ENCODE data around the gene APH1A. TPM values are rescaled to one million over a fixed set of nuclear protein-coding genes. Genes with fewer than 3 reads are reported as not detected.

The APH1A gene
- total and polyA plus RNA-seq, 9 of the 15 experiments (the other 6 are each of a cell fraction or from before 2014, with no cell fraction given), result 5.6 to 123 (median 77.0) TPM

- TF ChIP-seq MAFK (IDR thresholded peaks at IDR 0.05; ENCODE audit: low read length), result no peak
- TF ChIP-seq TBP (optimal IDR thresholded peaks at IDR 0.05; ENCODE audit: low read depth, low read length), result no peak
- peak; percentile 41; the same call in 1 of the 2 replicates for TF ChIP-seq TFAP4 (CRISPR knock-in tag; IDR thresholded peaks at IDR 0.05; ENCODE audit: borderline replicate concordance)
- peak; percentile 43 for TF ChIP-seq DACH1 (IDR thresholded peaks at IDR 0.05; ENCODE audit: partially characterized antibody)
- peak in 1 of 3 experiments; percentile 49 for TF ChIP-seq YY1 (IDR thresholded peaks at IDR 0.05; ENCODE audit: borderline replicate concordance in 1 of 3, control insufficient read depth in 1 of 3, extremely low read depth in 1 of 3, insufficient read depth in 3 of 3, insufficient read length in 1 of 3, insufficient replicate concordance in 2 of 3, low read depth in 1 of 3, low read length in 2 of 3)
- TF ChIP-seq POLR2G (IDR thresholded peaks at IDR 0.05; ENCODE audit: low read depth, low read length), result 0 out of 2 replicates have a peak, but pooled peaks have one; percentile 36
Observed at GRCh38 chr1:150262388-150263320, 6.2 kb downstream of the APH1A start (continued).

- H3K27me3 ChIP-seq (ENCODE audit: control insufficient read depth in 2 of 2, insufficient read depth in 2 of 2, low read length in 2 of 2), result peaks cover 0 to 4% of the 10 kb centered on the region in 2 experiments; a peak in 2 of 5 replicates
- no TSS peak for BruUV-seq (replicated peaks)
- H4K20me1 ChIP-seq (replicated peaks; ENCODE audit: control insufficient read depth, insufficient read depth, low read length), result no peaks in the 10 kb centered on the region
- FAIRE-seq (no peak), ATAC-seq (no peak), DNase-seq (ENCODE audit: extremely low read depth in 1 of 4, low spot score in 3 of 4) (no peak)
- 74% methylated on average over 6 of the region's 6 CpGs for WGBS (ENCODE audit: insufficient coverage, low coverage, missing lambda C conversion rate)
- POLR2A ChIA-PET, result interaction anchor here (0.7 kb wide), 1 partner anchor 11 kb away, joined by 3 read pairs; the partner anchor contains the start of gene C1orf54
- no peak overlapping the region for H3K4me2 ChIP-seq (ENCODE audit: insufficient read depth, low read length)
- H3K4me1 ChIP-seq (replicated peaks in 1 of 2; ENCODE audit: control insufficient read depth in 2 of 2, insufficient read depth in 2 of 2, low read length in 2 of 2), result peaks cover 17 to 24% of the 10 kb centered on the region in 2 experiments
- H3K36me3 ChIP-seq (ENCODE audit: control insufficient read depth, insufficient read depth, low read length), result peaks cover 21% of the 10 kb centered on the region
- TF ChIP-seq XRCC5 (IDR thresholded peaks at IDR 0.05; ENCODE audit: low read depth, low read length) (no peak), TARDBP (IDR thresholded peaks at IDR 0.05) (no peak), ZNF695 (CRISPR knock-in tag; IDR thresholded peaks at IDR 0.05) (no peak), ZNF644 (tag; IDR thresholded peaks at IDR 0.05; ENCODE audit: low read depth) (no peak), CTBP1 (IDR thresholded peaks at IDR 0.05; ENCODE audit: borderline replicate concordance) (no peak), MNT (conservative IDR thresholded peaks at IDR 0.05) (no peak), ZNF586 (CRISPR knock-in tag; conservative IDR thresholded peaks at IDR 0.05) (no peak)
- H2AFZ ChIP-seq (ENCODE audit: low read depth, low read length), result no peak overlapping the region
- no peaks in the 10 kb centered on the region for H3K9me1 ChIP-seq (ENCODE audit: control insufficient read depth, insufficient read depth, low read length)
- peak overlapping the region in 1 of 2 experiments; percentile 54; a peak in 1 of 4 replicates for H3K9ac ChIP-seq (ENCODE audit: insufficient read depth in 1 of 2, low read depth in 2 of 2, low read length in 2 of 2)
- no peaks in the 10 kb centered on the region for H3K9me3 ChIP-seq (replicated peaks; ENCODE audit: control insufficient read depth, insufficient read depth, low read depth, low read length)
- intact Hi-C loops (cut with micrococcal nuclease) (no loop called here), in situ Hi-C loops (cut with MboI) (no loop called here)
- CTCF ChIA-PET (ENCODE audit: low intra/inter-chr PET ratio), result no interaction called here
- H3K4me3 ChIP-seq, result no peak overlapping the region
- no peak overlapping the region for H3K27ac ChIP-seq (ENCODE audit: extremely low read depth, low read depth, low read length)
- H3K79me2 ChIP-seq (ENCODE audit: control insufficient read depth, insufficient read depth, low read length), result no peaks in the 10 kb centered on the region
Observed at GRCh38 chr1:150261367-150261766, 7.4 kb downstream of the APH1A start.

All from K562 (cell line).